ENCODE results near the gene ENDOD1.
"Not testable (repeated sequence)": the region's sequence is repeated elsewhere in the genome, so short reads cannot be mapped to it uniquely, and the experiment has no call there.

ENDOD1 gene

GRCh38 chr11:95089620-95090542 lies at the start of gene ENDOD1:
Gene ENDOD1 (plus strand): TSS chr11:95089846. CDS start chr11:95089928, 82 bp downstream.
- Histone ChIP-seq H3K36me3 (no peaks in the 10 kb centered on the region), H3K9me3 (ENCODE audit: severe bottlenecking) (no peaks in the 10 kb centered on the region), H3K27me3 (ENCODE audit: insufficient read depth, low read depth, severe bottlenecking) (no peaks in the 10 kb centered on the region), H3K27ac (no peak within 1 kb of the TSS), H3K4me3 (ENCODE audit: low read depth, low read length) (peak within 1 kb of the TSS; percentile 78)
- DNase-seq = peak; percentile 78
- 0 out of 2 replicates have a peak, but pooled peaks have one; percentile 9 for TF ChIP-seq CTCF (IDR thresholded peaks at IDR 0.05; ENCODE audit: low read depth, low read length)

- no peak for TF ChIP-seq CTCF (IDR thresholded peaks at IDR 0.05; ENCODE audit: low read depth, low read length)
- Histone ChIP-seq H3K9me3 (ENCODE audit: severe bottlenecking) (no peaks in the 10 kb centered on the region), H3K36me3 (no peaks in the 10 kb centered on the region), H3K27me3 (ENCODE audit: insufficient read depth, low read depth, severe bottlenecking) (no peaks in the 10 kb centered on the region), H3K4me3 (ENCODE audit: low read depth, low read length) (no peak overlapping the region), H3K27ac (no peak overlapping the region)
- DNase-seq = no peak
Measured at GRCh38 chr11:95042239-95042638, 47.4 kb upstream of the ENDOD1 start.

- Histone ChIP-seq H3K27ac (no peak overlapping the region), H3K27me3 (ENCODE audit: insufficient read depth, low read depth, severe bottlenecking) (no peaks in the 10 kb centered on the region), H3K4me3 (ENCODE audit: low read depth, low read length) (no peak overlapping the region), H3K36me3 (no peaks in the 10 kb centered on the region), H3K9me3 (ENCODE audit: severe bottlenecking) (no peaks in the 10 kb centered on the region)
- TF ChIP-seq CTCF (IDR thresholded peaks at IDR 0.05; ENCODE audit: low read depth, low read length) = no peak
- no peak for DNase-seq
Measured at GRCh38 chr11:95042906-95043305, 46.7 kb upstream of the ENDOD1 start.

GRCh38 chr11:95044010-95044409 lies 45.6 kb upstream of the ENDOD1 start:
- no peak overlapping the region for H3K27ac ChIP-seq
- TF ChIP-seq CTCF (IDR thresholded peaks at IDR 0.05; ENCODE audit: low read depth, low read length) = no peak
- no peak for DNase-seq
- no peaks in the 10 kb centered on the region for H3K27me3 ChIP-seq (ENCODE audit: insufficient read depth, low read depth, severe bottlenecking)
- H3K9me3 ChIP-seq (ENCODE audit: severe bottlenecking) = no peaks in the 10 kb centered on the region
- no peaks in the 10 kb centered on the region for H3K36me3 ChIP-seq
- H3K4me3 ChIP-seq (ENCODE audit: low read depth, low read length) = no peak overlapping the region

GRCh38 chr11:95045812-95046211 lies 43.8 kb upstream of the ENDOD1 start:
- Histone ChIP-seq H3K27me3 (ENCODE audit: insufficient read depth, low read depth, severe bottlenecking) (no peaks in the 10 kb centered on the region), H3K9me3 (ENCODE audit: severe bottlenecking) (no peaks in the 10 kb centered on the region)
- TF ChIP-seq CTCF (IDR thresholded peaks at IDR 0.05; ENCODE audit: low read depth, low read length) = no peak

GRCh38 chr11:95049122-95049521 lies 40.5 kb upstream of the ENDOD1 start, which contains the start of gene KDM4F:
Gene KDM4F (plus strand): TSS chr11:95049422.
- H3K36me3 ChIP-seq; H3K4me3 ChIP-seq (ENCODE audit: low read depth, low read length); H3K27ac ChIP-seq; H3K9me3 ChIP-seq (ENCODE audit: severe bottlenecking); H3K27me3 ChIP-seq (ENCODE audit: insufficient read depth, low read depth, severe bottlenecking); DNase-seq: not testable (repeated sequence)

More at GRCh38 chr11:95045812-95046211, 43.8 kb upstream of the ENDOD1 start:
- H3K36me3 ChIP-seq = no peaks in the 10 kb centered on the region
- DNase-seq = no peak
- H3K4me3 ChIP-seq (ENCODE audit: low read depth, low read length) = no peak overlapping the region
- no peak overlapping the region for H3K27ac ChIP-seq
